Fibroblast of skin of right quadriceps (primary cell): Measurements from ENCODE around the gene PKP3.
A peak's percentile ranks its signal among the peaks of the same experiment; 100 is the strongest.
"Not testable (repeated sequence)": the region's sequence is repeated elsewhere in the genome, so short reads cannot be mapped to it uniquely, and the experiment has no call there.

Experiments used
- DNase-seq: peaks from one replicate; pipeline ENCODE4 v3.0.0-alpha.2; 2013

The PKP3 gene

DNA sequence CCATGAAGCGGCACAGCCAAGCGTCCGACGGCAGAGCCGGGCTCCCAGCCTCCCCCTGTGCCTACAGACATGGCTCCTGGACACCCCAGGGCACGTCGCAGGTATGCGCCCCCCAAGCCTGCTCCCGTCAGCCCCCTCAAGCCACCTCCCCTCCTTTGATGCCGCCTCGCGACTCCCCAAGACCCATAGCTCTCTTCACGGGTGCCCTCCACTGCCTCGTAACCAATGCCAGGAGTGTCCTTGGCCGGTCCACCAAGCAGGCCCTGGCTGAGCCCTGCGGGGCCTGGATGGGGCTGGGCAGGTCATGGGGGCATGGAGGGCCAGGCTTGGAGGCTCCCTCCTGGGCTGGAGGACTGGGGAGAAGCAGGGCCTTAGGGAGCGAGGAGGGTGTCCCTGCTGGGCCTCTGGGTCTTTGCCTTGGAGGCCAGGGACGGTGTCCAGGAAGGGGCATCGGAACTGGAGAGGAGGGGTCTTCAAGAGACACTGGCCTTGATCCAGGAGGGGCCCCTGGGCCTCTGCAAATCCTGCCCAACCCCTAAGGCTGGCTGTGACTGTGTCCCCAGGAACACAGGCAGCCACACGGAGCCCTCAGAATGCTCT is 38.6 kb downstream of the PKP3 start:
- no peak for DNase-seq

GRCh38 chr11:433111-433510 is 39.1 kb downstream of the PKP3 start:
- DNase-seq: no peak

DNA sequence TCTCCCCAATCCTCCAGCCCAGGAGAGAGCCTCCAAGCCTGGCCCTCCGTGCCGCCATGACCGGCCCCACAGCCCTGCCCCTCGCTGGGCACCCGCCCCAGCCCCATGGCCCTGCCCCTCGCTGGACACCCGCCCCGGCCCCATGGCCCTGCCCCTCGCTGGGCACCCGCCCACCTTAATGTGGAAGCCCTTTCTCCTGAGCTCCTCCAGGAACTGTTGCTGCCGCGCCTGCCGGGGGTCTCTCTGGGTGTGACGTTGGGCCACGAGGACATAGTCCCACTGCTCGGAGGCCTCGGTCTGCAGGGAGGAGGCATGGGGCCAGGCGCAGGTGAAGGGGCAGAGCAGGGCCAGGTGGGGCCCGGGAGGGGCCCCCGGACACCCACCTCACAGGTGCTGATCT is 39.6 kb downstream of the PKP3 start:
- no peak for DNase-seq

- DNase-seq: no peak
Observed at GRCh38 chr11:434496-434895, 40.5 kb downstream of the PKP3 start.

GRCh38 chr11:434999-435740 is 41.2 kb downstream of the PKP3 start:
- DNase-seq: not testable (repeated sequence)

- DNase-seq: no peak
Observed at GRCh38 chr11:437228-437870, 43.3 kb downstream of the PKP3 start.

- DNase-seq: no peak
Observed at GRCh38 chr11:438101-438844, 44.3 kb downstream of the PKP3 start.

- DNase-seq: no peak
Observed at GRCh38 chr11:439315-440064, 45.5 kb downstream of the PKP3 start.

DNA sequence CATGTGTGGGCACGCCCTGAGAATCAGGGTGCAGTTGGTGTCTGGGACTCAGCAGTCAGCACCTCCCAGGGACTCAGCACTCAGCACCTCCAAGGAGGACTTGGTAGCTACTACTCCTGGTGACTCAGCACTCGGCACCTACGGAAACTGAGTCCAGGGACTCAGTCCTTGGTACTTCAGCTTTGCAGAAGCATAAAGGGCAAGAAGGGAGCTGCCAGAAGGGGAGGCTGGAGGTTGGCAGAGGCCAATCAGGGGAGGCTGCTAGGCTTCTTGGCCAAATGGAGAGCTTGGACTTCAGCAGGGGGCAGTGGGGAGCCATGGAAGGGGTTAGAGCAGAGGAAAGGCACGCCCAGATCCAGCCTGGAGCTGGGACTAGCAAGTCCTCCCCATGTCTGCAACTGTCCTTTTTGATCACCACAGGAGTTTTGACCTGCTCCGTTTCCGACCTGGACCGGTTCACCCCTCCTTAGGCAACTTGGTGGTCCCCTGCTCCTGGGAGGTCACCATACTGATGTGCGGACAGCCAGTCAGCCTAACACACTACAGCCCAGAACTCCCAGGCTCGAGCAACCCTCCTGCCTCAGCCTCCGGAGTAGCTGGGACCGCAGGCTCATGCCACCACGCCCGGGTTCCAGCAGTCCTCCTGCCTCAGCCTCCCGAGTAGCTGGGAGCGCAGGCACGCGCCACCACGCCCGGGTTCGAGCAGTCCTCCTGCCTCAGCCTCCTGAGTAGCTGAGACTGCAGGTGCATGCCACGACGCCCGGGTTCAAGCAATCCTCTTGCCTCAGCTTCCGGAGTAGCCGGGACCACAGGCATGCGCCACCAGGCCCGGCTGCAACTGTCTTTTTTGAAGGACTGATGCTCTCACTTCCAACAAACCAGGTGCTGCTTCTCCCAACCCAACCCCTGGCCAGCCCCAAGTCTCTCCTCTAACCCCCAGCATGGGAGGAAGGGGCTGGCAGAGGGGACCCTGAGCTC is 46.3 kb downstream of the PKP3 start:
- no peak for DNase-seq

DNA sequence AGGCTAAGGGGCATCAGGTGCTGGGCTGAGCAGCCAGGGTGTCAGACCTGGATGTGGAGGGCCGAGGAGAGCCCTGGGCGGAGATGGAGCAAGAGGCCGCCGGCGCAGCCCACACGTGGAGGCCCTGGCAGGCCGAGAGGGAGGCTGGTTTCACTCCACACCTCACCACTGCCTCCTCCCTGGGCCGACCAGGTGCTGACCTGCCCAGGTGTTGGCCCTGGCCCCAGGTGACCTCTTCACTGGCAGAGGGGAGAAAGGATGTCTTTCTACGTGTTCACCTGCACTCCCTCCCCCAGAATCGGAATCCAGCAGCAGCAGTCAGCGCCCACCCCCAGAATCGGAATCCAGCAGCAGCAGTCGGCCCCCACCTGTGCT is 47.0 kb downstream of the PKP3 start:
- DNase-seq: no peak

DNA sequence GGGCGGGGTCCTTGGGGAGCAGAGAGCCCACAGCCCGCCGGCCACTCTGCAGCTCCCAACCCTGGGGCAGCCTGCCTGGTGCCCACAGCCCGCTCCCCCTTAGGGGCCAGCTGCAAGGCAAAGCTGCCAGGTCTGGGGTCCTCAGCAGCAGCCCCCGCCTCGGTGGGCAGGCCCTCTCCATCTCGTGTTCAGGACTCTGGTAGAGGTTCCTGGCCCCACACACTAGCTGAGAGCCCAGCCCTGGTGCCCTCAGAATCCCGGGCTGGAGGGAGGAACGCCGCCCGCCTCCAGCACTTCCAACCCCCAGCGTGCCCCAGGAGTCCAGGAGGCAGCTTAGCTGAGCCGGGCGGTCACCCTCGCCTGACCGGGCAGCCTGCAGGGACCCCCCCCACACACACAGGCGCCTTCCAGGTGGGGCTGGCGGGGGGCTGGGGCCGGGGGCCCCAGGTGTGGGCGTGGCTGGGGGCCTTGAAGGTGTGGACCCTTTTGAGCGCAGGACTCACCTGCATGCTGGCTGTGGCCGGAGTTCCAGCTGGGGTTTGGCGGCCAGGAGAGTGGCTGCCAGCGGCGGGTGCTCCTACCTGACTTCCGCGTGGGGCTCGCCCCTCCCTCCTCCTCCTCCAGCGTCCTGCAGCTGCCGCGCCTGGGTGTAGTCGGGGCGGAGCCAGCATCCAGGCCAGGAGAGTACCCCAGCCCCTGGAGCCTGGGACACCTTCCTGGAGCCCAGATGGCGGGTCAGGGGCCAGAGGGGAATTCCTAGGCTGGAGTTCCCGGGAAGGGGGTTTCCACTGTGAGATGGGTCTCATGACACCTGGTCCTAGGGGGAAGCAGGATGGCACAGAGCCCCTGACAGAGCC is 47.6 kb downstream of the PKP3 start, which contains the start of gene ANO9:
TSS of gene ANO9 (minus strand) at position 594 of the 857 bp plus-strand sequence. CDS start at position 509, 85 bp downstream.
- DNase-seq: no peak

DNA sequence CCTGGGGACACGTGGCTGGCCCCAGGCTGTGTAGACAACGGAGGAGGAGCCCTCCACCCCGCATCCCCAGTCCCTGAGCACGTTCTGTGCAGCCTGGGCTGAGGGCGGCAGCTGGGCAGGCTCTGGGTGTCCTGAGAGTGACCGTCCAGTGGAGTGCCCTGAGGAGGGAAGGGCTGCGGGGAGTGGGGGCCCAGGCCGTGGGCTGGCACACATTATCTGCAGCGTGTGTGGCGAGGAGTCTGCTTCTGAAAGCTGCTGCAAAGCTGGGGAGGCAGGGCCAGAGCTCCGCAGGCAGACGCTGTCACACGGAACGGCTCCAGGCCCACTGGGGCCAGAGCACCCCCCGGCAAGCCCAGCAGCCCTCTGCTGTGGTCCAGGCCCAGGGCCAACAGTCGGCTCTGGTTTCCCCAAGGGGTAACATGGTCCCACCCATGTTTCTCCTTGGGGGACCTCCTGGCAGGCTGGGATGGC is 48.6 kb downstream of the PKP3 start:
- no peak for DNase-seq

GRCh38 chr11:443542-444199 is 49.7 kb downstream of the PKP3 start:
- DNase-seq: peak; percentile 44

DNA sequence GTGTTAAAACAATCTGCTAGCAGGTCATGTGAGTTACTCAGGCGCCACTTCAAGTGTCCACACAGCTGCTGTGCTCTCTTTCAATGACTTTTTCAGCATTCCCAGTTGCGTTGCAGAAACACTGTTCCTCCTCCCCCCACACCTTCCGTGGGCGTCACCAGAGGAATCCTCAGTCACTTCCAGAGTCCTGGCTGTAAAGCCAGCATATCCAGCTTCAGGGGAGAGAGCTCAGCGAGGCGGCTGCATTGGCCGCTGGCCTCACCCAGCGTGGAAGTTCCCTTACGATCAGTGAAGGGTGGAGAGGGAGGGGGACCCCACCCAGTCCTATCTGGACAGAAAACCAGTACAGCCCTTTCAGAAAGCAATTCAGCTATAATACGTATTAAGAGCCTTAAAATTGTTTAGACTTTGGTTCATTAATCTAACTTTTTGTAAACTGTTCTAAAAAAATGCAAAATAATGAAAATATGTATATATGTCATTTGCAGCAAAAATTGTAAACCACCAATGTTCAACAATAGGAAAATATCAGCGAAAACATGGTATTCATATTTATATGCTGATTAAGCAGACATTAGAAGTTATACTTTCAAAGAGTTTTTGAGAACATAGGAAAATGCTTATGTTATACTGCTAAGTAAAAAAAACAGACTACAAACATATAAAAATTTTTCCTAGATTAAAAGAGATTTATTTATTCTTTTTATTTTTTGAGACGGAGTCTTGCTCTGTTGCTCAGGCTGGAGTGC is 50.6 kb downstream of the PKP3 start:
- DNase-seq: peak; percentile 10

- no peak for DNase-seq
Observed at GRCh38 chr11:445765-446588, 52.0 kb downstream of the PKP3 start.

DNA sequence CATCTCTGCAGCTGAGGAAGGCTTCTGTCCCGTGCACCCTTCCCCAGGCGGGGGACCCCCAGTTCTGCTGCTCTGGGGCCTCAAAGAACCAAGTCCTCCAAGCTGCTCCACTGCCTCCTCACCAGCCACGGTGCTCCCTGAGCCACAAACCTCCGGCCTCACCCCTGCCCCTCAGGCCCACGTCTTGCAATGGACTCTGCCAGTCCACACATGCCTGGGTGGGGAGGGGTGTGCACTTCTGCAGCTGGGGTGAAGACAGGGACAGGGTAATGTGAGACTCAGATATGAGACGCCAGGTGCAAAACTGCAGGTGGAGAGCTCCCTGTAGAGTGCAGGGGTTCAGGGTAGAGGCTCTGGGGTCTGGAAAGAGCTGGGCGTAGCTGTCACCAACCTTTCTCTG is 52.9 kb downstream of the PKP3 start:
- no peak for DNase-seq

DNA sequence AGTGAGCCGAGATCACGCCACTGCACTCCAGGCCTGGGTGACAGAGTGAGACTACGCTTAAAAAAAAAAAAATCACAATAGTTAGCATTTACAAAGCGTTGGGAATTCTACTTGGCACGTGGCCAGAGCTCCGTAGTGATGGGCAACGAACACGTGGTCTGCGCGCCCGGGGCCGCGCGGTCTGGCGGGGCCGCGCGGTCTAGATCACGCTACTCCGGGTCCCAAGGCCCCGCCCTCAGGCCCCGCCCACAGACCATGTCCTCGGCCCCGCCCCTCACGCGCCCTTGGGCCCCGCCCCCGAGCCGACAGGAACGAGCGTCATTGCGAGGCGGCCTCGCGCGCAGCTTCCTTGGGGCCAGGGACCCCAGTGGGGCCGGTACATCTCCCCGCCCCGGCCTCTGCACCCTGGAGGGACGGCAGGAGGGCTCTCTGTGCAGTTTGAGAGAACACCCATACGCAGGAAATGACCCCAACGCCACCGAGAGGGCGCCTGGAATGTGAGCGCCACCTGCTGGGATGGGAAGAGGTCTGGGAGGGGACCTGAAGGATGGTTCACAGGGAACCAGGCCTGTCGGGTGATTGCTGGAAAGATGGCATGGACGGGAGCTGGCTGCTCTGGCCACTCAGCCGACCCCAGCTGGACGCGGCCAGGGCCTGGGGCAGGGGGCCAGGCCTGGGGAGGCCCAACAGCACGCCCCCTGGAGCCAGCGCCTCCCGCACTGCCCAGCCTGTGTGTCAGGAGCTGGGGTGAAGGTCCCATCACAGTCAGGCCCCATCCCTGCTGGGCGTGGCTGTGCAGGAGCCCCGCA is 54.1 kb downstream of the PKP3 start:
- peak; percentile 90 for DNase-seq
